ENCODE data around the gene SELENOO.

DNA sequence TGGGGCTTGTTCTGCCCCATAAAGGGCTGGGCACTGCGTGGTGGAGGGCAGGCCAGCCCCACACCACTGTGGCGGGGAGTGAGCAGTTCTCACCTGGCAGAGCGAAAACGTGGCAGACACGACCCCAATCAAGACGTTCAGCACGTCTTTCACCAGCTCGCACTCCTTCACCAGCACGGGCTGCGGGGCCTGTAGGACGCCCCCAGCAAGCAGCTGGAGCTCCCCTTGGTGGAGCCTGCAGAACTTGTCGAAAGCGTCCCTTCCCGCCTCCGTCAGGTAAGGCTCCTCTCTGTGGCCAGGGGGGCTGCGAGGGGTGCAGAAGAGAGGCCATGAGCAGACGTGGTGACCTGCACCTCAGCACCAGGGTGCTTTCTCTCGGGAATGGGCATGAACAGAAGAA, 32.4 kb downstream of the SELENOO start:
- TF ChIP-seq, protein P1, sequence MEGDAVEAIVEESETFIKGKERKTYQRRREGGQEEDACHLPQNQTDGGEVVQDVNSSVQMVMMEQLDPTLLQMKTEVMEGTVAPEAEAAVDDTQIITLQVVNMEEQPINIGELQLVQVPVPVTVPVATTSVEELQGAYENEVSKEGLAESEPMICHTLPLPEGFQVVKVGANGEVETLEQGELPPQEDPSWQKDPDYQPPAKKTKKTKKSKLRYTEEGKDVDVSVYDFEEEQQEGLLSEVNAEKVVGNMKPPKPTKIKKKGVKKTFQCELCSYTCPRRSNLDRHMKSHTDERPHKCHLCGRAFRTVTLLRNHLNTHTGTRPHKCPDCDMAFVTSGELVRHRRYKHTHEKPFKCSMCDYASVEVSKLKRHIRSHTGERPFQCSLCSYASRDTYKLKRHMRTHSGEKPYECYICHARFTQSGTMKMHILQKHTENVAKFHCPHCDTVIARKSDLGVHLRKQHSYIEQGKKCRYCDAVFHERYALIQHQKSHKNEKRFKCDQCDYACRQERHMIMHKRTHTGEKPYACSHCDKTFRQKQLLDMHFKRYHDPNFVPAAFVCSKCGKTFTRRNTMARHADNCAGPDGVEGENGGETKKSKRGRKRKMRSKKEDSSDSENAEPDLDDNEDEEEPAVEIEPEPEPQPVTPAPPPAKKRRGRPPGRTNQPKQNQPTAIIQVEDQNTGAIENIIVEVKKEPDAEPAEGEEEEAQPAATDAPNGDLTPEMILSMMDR (IDR thresholded peaks at IDR 0.05; ENCODE audit: borderline replicate concordance, extremely low read depth, low read length, poor library complexity, severe bottlenecking): no peak
- TF ChIP-seq EZH2 (IDR thresholded peaks at IDR 0.05; ENCODE audit: borderline replicate concordance, low read depth, low read length, severe bottlenecking): no peak

Measured in DND-41 (cell line).